AG04449 (cell line): ENCODE measurements around the gene WDFY4.

Experiments
- CTCF ChIA-PET: fragments of 350-600 bp; formaldehyde crosslinking; extraction: SDS; loops from one replicate; lab custom pipeline; 2021; ENCODE audit warnings: antibody characterized with exemption; lab: Yijun Ruan, JAX
- POLR2A ChIA-PET: fragments of 400-600, 350-600 bp; formaldehyde crosslinking; extraction: SDS; loops from one replicate; lab custom pipeline; 2020; ENCODE audit warnings: antibody characterized with exemption, inconsistent platforms; lab: Yijun Ruan, JAX
- DNase-seq: peaks from one replicate; pipeline ENCODE4 v3.0.0-alpha.2; 2010; ENCODE audit warnings: low read depth, low spot score
- H3K4me3 ChIP-seq: 2 replicates; pipeline ENCODE4 v1.5.1; 2011; ENCODE audit warnings: low read depth, mild to moderate bottlenecking, control low read depth, low read length
- CTCF ChIP-seq: IDR thresholded peaks from one replicate; pipeline ENCODE4 v1.5.1; 2011; ENCODE audit warnings: mild to moderate bottlenecking, moderate library complexity, low read length, control low read depth, inconsistent platforms; ENCODE audit not compliant: insufficient read depth; ENCODE audit errors: missing control alignments

Gene WDFY4

GRCh38 chr10:48653944-48654698, 30.6 kb upstream of the WDFY4 start:
- no peak overlapping the region for H3K4me3 ChIP-seq
- ChIA-PET CTCF (interaction anchor here (1.8 to 15.6 kb wide), 8 partner anchors 15 to 290 kb away, joined by 6 to 1051 read pairs (median 86); partner anchors contain the start of gene ARHGAP22), POLR2A (no interaction called here)
- no peak for TF ChIP-seq CTCF
- DNase-seq = no peak

GRCh38 chr10:48655411-48656240, 29.0 kb upstream of the WDFY4 start:
- CTCF ChIA-PET = interaction anchor here (0.6 to 15.6 kb wide), 89 partner anchors 8 to 1620 kb away, joined by 3 to 1051 read pairs (median 6); partner anchors contain the start of gene ARHGAP22
- H3K4me3 ChIP-seq = peak overlapping the region; percentile 62
- no peak for TF ChIP-seq CTCF
- DNase-seq = no peak
- POLR2A ChIA-PET = interaction anchor here (0.6 to 1.7 kb wide), 7 partner anchors 25 to 131 kb away, joined by 3 to 10 read pairs (median 4); partner anchors contain the start of gene ARHGAP22

GRCh38 chr10:48656241-48656913, 28.3 kb upstream of the WDFY4 start:
- DNase-seq = no peak
- peak; percentile 100 for TF ChIP-seq CTCF
- ChIA-PET POLR2A (interaction anchor here (0.6 to 1.7 kb wide), 8 partner anchors 26 to 292 kb away, joined by 3 to 10 read pairs (median 4); partner anchors contain the start of gene ARHGAP22), CTCF (interaction anchor here (0.6 to 15.6 kb wide), 106 partner anchors 8 to 1619 kb away, joined by 3 to 1051 read pairs (median 5); partner anchors contain the start of gene ARHGAP22)
- H3K4me3 ChIP-seq = peak overlapping the region; percentile 62

GRCh38 chr10:48656914-48657305, 27.8 kb upstream of the WDFY4 start:
- no peak for DNase-seq
- ChIA-PET POLR2A (interaction anchor here (0.8 to 1.7 kb wide), 5 partner anchors 50 to 293 kb away, joined by 3 to 10 read pairs (median 4); partner anchors contain the start of gene ARHGAP22), CTCF (interaction anchor here (0.6 to 15.6 kb wide), 95 partner anchors 8 to 1618 kb away, joined by 3 to 1051 read pairs (median 5); partner anchors contain the start of gene ARHGAP22)
- H3K4me3 ChIP-seq = peak overlapping the region; percentile 57
- TF ChIP-seq CTCF = no peak

- H3K4me3 ChIP-seq = no peak overlapping the region
- CTCF ChIA-PET = interaction anchor here (0.7 to 15.6 kb wide), 52 partner anchors 8 to 932 kb away, joined by 3 to 1051 read pairs (median 14); partner anchors contain the start of gene ARHGAP22
- DNase-seq = no peak
- no peak for TF ChIP-seq CTCF
- POLR2A ChIA-PET = no interaction called here
These were observed 27.3 kb upstream of the WDFY4 start for GRCh38 chr10:48657416-48657815.
